ENCODE results near the gene SLC35F1. TPM values are rescaled to one million over a fixed set of nuclear protein-coding genes. Genes with fewer than 3 reads are reported as not detected.

Gene SLC35F1
- total and polyA plus RNA-seq, 10 of the 15 experiments (the other 5 are each of a cell fraction or from before 2014, with no cell fraction given), result 0.01 TPM; not detected in 9

DNA sequence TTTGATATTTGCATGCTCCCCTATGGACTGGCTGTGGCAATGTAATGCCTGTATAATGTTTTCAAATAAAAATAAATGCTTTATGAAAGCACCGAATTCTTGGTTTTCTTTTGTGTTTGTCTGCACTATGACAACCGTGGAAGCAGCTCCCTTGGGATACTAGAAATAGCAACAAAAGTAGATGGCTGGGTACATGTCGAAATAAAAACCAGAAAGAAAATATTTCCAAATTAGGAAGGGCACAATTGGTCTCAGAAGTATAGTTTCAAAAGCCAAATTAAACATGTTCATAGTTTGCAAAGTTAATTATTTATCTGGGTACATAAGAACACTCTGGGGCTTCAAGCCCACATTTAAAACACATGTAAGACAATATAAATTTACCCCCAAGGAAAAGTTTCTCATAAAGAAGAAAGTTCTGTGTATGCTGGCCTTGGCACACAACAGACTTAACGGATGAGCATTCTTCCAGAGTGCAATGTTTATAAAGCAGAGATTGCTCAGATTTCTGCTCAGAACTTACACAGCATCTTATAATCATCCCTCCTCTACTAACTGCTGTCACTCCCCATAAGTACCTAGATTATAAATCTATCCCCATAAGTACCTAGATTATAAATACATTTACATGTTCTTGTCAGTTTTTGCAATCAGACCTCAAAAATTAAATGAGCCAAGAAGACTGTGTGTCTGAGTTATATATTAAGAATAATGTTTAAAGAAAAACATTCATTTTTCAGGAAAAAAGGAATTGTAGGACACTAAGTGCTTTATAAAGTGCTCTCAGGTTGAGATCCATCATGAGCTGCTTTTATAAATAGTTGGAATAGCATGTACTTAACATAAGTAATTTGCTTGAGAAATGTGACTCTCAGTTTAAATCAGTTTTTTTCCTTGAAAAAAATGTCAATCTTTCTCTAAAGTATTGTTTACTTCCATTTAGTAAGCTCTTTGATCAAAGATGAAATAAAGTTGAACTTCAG, 410.8 kb downstream of the SLC35F1 start:
- WGBS (ENCODE audit: insufficient coverage, insufficient replicate concordance, low lambda C conversion rate, missing lambda C conversion rate), result 3% methylated on average over 4 of the region's 4 CpGs
- FAIRE-seq, result no peak

More for the DNA sequence above, 410.8 kb downstream of the SLC35F1 start:
- DNase-seq (ENCODE audit: low read depth, low spot score) (no peak), ATAC-seq (no peak)
- in situ Hi-C loops (cut with MboI), result no loop called here
- intact Hi-C loops (cut with micrococcal nuclease; ENCODE audit: unreplicated experiment), result no loop called here
- CTCF ChIA-PET, result no interaction called here
- H2AFZ ChIP-seq (ENCODE audit: control insufficient read depth, low read depth, low read length), result no peak overlapping the region
- H3K9ac ChIP-seq (ENCODE audit: control insufficient read depth, insufficient read depth, low read length), result no peak overlapping the region
- H3K4me1 ChIP-seq (ENCODE audit: control insufficient read depth, insufficient read depth, low read length), result no peaks in the 10 kb centered on the region
- H4K20me1 ChIP-seq (ENCODE audit: control insufficient read depth, insufficient read depth), result no peaks in the 10 kb centered on the region
- RAD21 ChIA-PET (ENCODE audit: unreplicated experiment), result no interaction called here
- no peak overlapping the region for H3K4me2 ChIP-seq (ENCODE audit: control insufficient read depth, insufficient read depth)
- no peaks in the 10 kb centered on the region for H3K79me2 ChIP-seq (ENCODE audit: control insufficient read depth, insufficient read depth, low read length)
- no TSS peak for BruUV-seq (replicated peaks)
- SMC1A ChIA-PET (ENCODE audit: uncharacterized antibody, unreplicated experiment), result interaction anchor here (1.2 kb wide), 1 partner anchor 8 kb away, joined by 3 read pairs; no protein-coding TSS in a partner anchor
- no peak for TF ChIP-seq EP300 (IDR thresholded peaks at IDR 0.05; ENCODE audit: borderline replicate concordance in 1 of 2, control insufficient read depth in 1 of 2, low read depth in 2 of 2, low read length in 2 of 2)
- no peak for TF ChIP-seq ZNF622 (IDR thresholded peaks at IDR 0.05)
- no peak for TF ChIP-seq RELA (IDR thresholded peaks at IDR 0.05; ENCODE audit: borderline replicate concordance, partially characterized antibody)
- TF ChIP-seq ZZZ3 (IDR thresholded peaks at IDR 0.05; ENCODE audit: control insufficient read depth, insufficient read length, low read depth), result no peak
- TF ChIP-seq LARP7 (IDR thresholded peaks at IDR 0.05), result no peak
- TF ChIP-seq, protein P1, sequence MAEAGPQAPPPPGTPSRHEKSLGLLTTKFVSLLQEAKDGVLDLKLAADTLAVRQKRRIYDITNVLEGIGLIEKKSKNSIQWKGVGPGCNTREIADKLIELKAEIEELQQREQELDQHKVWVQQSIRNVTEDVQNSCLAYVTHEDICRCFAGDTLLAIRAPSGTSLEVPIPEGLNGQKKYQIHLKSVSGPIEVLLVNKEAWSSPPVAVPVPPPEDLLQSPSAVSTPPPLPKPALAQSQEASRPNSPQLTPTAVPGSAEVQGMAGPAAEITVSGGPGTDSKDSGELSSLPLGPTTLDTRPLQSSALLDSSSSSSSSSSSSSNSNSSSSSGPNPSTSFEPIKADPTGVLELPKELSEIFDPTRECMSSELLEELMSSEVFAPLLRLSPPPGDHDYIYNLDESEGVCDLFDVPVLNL (IDR thresholded peaks at IDR 0.05; ENCODE audit: low read depth, low read length), result no peak
- TF ChIP-seq SRF (IDR thresholded peaks at IDR 0.05; ENCODE audit: low read depth in 2 of 2, low read length in 2 of 2), result no peak
- TF ChIP-seq, protein P2, sequence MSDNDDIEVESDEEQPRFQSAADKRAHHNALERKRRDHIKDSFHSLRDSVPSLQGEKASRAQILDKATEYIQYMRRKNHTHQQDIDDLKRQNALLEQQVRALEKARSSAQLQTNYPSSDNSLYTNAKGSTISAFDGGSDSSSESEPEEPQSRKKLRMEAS (IDR thresholded peaks at IDR 0.05; ENCODE audit: low read depth, low read length), result no peak
- H3K36me3 ChIP-seq (ENCODE audit: control insufficient read depth in 2 of 2, insufficient read depth in 2 of 2, low read length in 1 of 2), result no peaks in the 10 kb centered on the region; a peak in 1 of 4 replicates
- H3K27ac ChIP-seq (ENCODE audit: control insufficient read depth, insufficient read depth), result no peak overlapping the region
- POLR2A ChIA-PET, result no interaction called here
- H3K27me3 ChIP-seq (replicated peaks in 1 of 2; ENCODE audit: control insufficient read depth in 2 of 2, insufficient read depth in 2 of 2, low read length in 1 of 2), result no peaks in the 10 kb centered on the region
- no peak overlapping the region for H3K4me3 ChIP-seq
- H3K9me3 ChIP-seq (replicated peaks; ENCODE audit: control insufficient read depth, insufficient read depth, low read length), result no peaks in the 10 kb centered on the region
